ENCODE results near the gene CYB5D1. TPM values are rescaled to one million over a fixed set of nuclear protein-coding genes. Genes with fewer than 3 reads are reported as not detected.
A peak's percentile ranks its signal among the peaks of the same experiment; 100 is the strongest.

Gene CYB5D1
- total RNA-seq, 4 donors from 2014 or later, result 4.1 to 14.7 (median 9.0) TPM

- TF ChIP-seq POLR2A (IDR thresholded peaks at IDR 0.05) (no peak), CTCF (IDR thresholded peaks at IDR 0.05 in 4 of 5, conservative IDR thresholded peaks at IDR 0.05 in 1 of 5) (no peak)
- DNase-seq, result no peak
- Histone ChIP-seq H3K4me3 (no peak overlapping the region), H3K9me3 (no peaks in the 10 kb centered on the region), H3K36me3 (no peaks in the 10 kb centered on the region), H3K27me3 (no peaks in the 10 kb centered on the region), H3K4me1 (no peaks in the 10 kb centered on the region), H3K27ac (no peak overlapping the region)
- intact Hi-C loops (cut with DNase I; ENCODE audit: low total_unique reads), result loop anchor here (5.0 kb wide), 1 partner anchor 82 kb away; no protein-coding TSS in a partner anchor
- in situ Hi-C loops (cut with MboI; ENCODE audit: low sequenced_read_pairs in 4 of 4), result no loop called here
- ATAC-seq, result no peak
Observed at GRCh38 chr17:7824021-7824924, 33.5 kb upstream of the CYB5D1 start.

GRCh38 chr17:7825206-7825990, 32.4 kb upstream of the CYB5D1 start:
- in situ Hi-C loops (cut with MboI; ENCODE audit: low sequenced_read_pairs in 4 of 4) (no loop called here), intact Hi-C loops (cut with DNase I; ENCODE audit: low total_unique reads) (no loop called here)
- DNase-seq, result no peak
- Histone ChIP-seq H3K36me3 (no peaks in the 10 kb centered on the region), H3K4me1 (no peaks in the 10 kb centered on the region), H3K27me3 (no peaks in the 10 kb centered on the region), H3K27ac (no peak overlapping the region), H3K9me3 (no peaks in the 10 kb centered on the region), H3K4me3 (no peak overlapping the region)
- peak in 1 of 2 donors; percentile 55 for ATAC-seq
- no peak for TF ChIP-seq POLR2A (IDR thresholded peaks at IDR 0.05)
- peak in 1 of 5 experiments; percentile 13 for TF ChIP-seq CTCF (IDR thresholded peaks at IDR 0.05 in 4 of 5, conservative IDR thresholded peaks at IDR 0.05 in 1 of 5)

GRCh38 chr17:7830616-7831015, 27.2 kb upstream of the CYB5D1 start:
- no peak for ATAC-seq
- TF ChIP-seq POLR2A (IDR thresholded peaks at IDR 0.05), result no peak
- TF ChIP-seq CTCF (IDR thresholded peaks at IDR 0.05 in 4 of 5, conservative IDR thresholded peaks at IDR 0.05 in 1 of 5), result no peak
- no peak for DNase-seq
- in situ Hi-C loops (cut with MboI; ENCODE audit: low sequenced_read_pairs in 4 of 4) (no loop called here), intact Hi-C loops (cut with DNase I; ENCODE audit: low total_unique reads) (loop anchor here (5.0 to 10.0 kb wide), 3 partner anchors 203 to 816 kb away; partner anchors contain the start of genes ACADVL, DLG4, RNASEK and SAT2)
- Histone ChIP-seq H3K27me3 (no peaks in the 10 kb centered on the region), H3K27ac (no peak overlapping the region), H3K9me3 (no peaks in the 10 kb centered on the region), H3K4me1 (peaks cover 5% of the 10 kb centered on the region in 2 donors), H3K4me3 (no peak overlapping the region), H3K36me3 (no peaks in the 10 kb centered on the region)

GRCh38 chr17:7831233-7831632, 26.6 kb upstream of the CYB5D1 start:
- Histone ChIP-seq H3K27ac (no peak overlapping the region), H3K36me3 (no peaks in the 10 kb centered on the region), H3K4me1 (peaks cover 5% of the 10 kb centered on the region in 2 donors), H3K27me3 (no peaks in the 10 kb centered on the region), H3K9me3 (no peaks in the 10 kb centered on the region), H3K4me3 (no peak overlapping the region)
- ATAC-seq, result no peak
- in situ Hi-C loops (cut with MboI; ENCODE audit: low sequenced_read_pairs in 4 of 4) (no loop called here), intact Hi-C loops (cut with DNase I; ENCODE audit: low total_unique reads) (loop anchor here (5.0 to 10.0 kb wide), 3 partner anchors 204 to 816 kb away; partner anchors contain the start of genes ACADVL, DLG4, RNASEK and SAT2)
- no peak for DNase-seq
- TF ChIP-seq POLR2A (IDR thresholded peaks at IDR 0.05) (no peak), CTCF (IDR thresholded peaks at IDR 0.05 in 4 of 5, conservative IDR thresholded peaks at IDR 0.05 in 1 of 5) (no peak)
